Subcutaneous abdominal adipose tissue (tissue), 5 donors: ENCODE results near the gene TMEM39B.
"Not testable (repeated sequence)": the region's sequence is repeated elsewhere in the genome, so short reads cannot be mapped to it uniquely, and the experiment has no call there.

Experiments
- H3K27ac ChIP-seq: one replicate; pipeline ENCODE4 v1.7.0; 2013; ENCODE audit warnings: low read depth, mild to moderate bottlenecking, inconsistent platforms, low read length, moderate library complexity
- H3K27me3 ChIP-seq, 5 donors: one replicate each; pipeline ENCODE4 v1.7.0; 2013; ENCODE audit warnings: low read length in 5 of 5, inconsistent platforms in 1 of 5; ENCODE audit not compliant: control insufficient read depth in 5 of 5, insufficient read depth in 4 of 5
- H3K36me3 ChIP-seq, 5 donors: one replicate each; pipeline ENCODE4 v1.7.0; 2013; ENCODE audit warnings: low read length in 5 of 5; ENCODE audit not compliant: control insufficient read depth in 5 of 5, insufficient read depth in 5 of 5
- H3K4me1 ChIP-seq, 5 donors: one replicate each; pipeline ENCODE4 v1.7.0; 2013; ENCODE audit warnings: low read length in 5 of 5, mild to moderate bottlenecking in 3 of 5, moderate library complexity in 1 of 5; ENCODE audit not compliant: control insufficient read depth in 5 of 5, insufficient read depth in 5 of 5
- H3K4me3 ChIP-seq, 5 donors: one replicate each; pipeline ENCODE4 v1.7.0; 2013; ENCODE audit warnings: low read length in 5 of 5, low read depth in 1 of 5
- H3K9ac ChIP-seq, 5 donors: one replicate each; pipeline ENCODE4 v1.7.0; 2013; ENCODE audit warnings: low read length in 5 of 5, mild to moderate bottlenecking in 4 of 5, moderate library complexity in 3 of 5
- H3K9me3 ChIP-seq, 5 donors: one replicate each; pipeline ENCODE4 v1.7.0; 2013; ENCODE audit warnings: low read length in 5 of 5; ENCODE audit not compliant: control insufficient read depth in 5 of 5
- donor health status: healthy.
- donor health status: healthy.
- donor health status: healthy.
- donor health status: healthy.
- donor health status: healthy.

TMEM39B gene

DNA sequence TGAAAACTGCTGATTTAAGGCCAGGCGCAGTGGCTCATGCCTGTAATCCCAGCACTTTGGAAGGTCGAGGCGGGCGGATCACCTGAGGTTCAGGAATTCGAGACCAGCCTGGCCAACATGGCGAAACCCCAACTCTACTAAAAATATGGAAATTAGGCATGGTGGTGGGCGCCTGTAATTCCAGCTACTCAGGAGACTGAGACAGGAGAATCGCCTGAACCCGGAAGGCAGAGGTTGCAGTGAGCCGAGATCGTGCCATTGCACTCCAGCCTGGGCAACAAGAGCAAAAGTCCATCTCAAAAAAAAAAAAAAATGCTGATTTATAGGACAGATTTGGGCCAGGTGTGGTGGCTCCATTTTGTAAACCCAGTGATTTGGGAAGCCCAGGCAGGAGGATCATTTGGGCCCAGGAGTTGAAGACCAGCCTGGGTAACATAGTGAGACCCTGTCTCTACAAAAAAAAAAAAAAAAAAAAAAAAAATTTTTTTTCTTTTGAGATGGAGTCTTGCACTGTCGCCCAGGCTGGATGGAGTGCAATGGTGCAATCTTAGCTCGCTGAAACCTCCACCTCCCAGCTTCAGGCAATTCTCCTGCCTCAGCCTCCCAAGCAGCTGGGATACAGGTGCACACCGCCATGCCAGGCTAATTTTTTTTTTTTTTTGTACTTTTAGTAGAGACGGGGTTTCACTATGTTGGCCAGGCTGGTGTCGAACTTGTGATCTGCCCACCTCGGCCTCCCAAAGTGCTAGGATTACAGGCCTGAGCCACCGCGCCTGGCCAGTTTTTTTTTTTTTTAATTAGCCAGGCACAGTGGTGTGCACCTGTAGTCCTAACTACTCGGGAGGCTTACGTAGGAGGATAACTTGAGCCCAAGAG is 6.9 kb upstream of the TMEM39B start:
- not testable (repeated sequence) for H3K27me3 ChIP-seq, H3K4me3 ChIP-seq, H3K9ac ChIP-seq, H3K9me3 ChIP-seq, H3K27ac ChIP-seq
- Histone ChIP-seq H3K4me1 (peaks cover 0 to 29% (median 23%) of the 10 kb centered on the region in 5 donors), H3K36me3 (peaks cover 6 to 16% (median 13%) of the 10 kb centered on the region in 5 donors)

DNA sequence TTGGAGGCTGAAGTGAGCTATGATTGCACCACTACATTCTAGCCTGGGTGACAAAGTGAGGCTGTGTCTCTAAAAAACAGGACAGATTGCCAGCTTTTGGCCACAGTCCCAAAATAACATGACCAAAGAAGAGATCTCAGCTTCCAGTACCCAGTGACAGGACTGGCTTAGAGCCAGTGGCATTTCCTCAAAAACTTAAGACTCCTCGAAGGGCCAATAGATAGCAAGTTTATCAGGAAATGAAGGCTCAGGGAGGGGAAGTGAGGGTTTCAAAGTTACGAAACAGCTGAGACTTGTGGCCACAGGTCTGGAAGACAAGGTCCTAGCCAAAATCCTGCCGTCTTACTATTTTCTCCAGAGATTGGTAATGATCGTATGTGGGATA is 6.3 kb upstream of the TMEM39B start:
- no peak overlapping the region for H3K27ac ChIP-seq
- H3K9me3 ChIP-seq = no peaks in the 10 kb centered on the region
- peaks cover 0 to 29% (median 23%) of the 10 kb centered on the region in 5 donors for H3K4me1 ChIP-seq
- H3K36me3 ChIP-seq = peaks cover under 1 to 10% (median 7%) of the 10 kb centered on the region in 5 donors
- H3K9ac ChIP-seq = no peak overlapping the region
- no peaks in the 10 kb centered on the region for H3K27me3 ChIP-seq
- no peak overlapping the region for H3K4me3 ChIP-seq

DNA sequence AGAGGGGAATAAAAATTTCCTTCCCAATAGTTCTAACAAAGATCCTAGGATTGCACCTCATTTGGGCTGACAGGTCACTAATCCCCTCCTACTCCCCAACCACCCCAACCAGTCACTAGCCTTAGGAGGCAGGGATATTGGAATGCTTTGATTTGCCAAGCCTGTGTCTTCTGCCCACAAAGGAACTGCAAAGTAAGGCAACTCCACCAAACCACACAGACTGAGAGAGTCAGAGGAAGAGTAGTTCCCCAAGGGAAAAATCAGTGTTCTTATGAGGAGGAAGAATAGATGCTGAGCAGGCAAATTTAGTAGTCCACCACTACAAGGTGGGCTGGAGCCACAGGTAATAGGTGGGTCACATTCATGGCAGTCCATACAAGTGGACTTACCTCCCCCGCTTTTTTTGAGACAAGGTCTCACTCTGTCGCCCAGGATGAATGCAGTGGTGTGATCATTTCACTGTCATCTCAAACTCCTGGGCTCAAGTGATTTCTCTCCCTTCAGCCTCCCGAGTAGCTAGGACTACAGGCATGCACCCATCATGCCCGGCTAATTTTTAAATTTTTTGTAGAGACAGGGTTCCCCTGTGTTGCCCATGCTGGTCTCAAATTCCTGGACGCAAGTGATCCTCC is 3.7 kb upstream of the TMEM39B start:
- Histone ChIP-seq H3K9ac (no peak overlapping the region), H3K27ac (no peak overlapping the region), H3K4me3 (no peak overlapping the region), H3K9me3 (no peaks in the 10 kb centered on the region), H3K27me3 (no peaks in the 10 kb centered on the region), H3K36me3 (no peaks in the 10 kb centered on the region), H3K4me1 (peaks cover 3 to 45% (median 34%) of the 10 kb centered on the region in 5 donors)

- H3K9ac ChIP-seq = peak overlapping the region in 3 of 5 donors; percentile 73 to 80 (median 77)
- H3K4me3 ChIP-seq = peak overlapping the region; percentile 82 to 97 (median 88)
Observed at GRCh38 chr1:32071758-32072621, 749 bp upstream of the TMEM39B start.

GRCh38 chr1:32073299-32074229 is 825 bp downstream of the TMEM39B start:
- H3K4me3 ChIP-seq = peak overlapping the region; percentile 82 to 97 (median 88)
- H3K9ac ChIP-seq = peak overlapping the region; percentile 38 to 80 (median 66)
- H3K27ac ChIP-seq = peak overlapping the region; percentile 89
- peaks cover 0 to 34% (median 32%) of the 10 kb centered on the region in 5 donors for H3K36me3 ChIP-seq
- no peaks in the 10 kb centered on the region for H3K27me3 ChIP-seq
- H3K9me3 ChIP-seq = no peaks in the 10 kb centered on the region
- peaks cover 3 to 32% (median 23%) of the 10 kb centered on the region in 5 donors for H3K4me1 ChIP-seq

More at GRCh38 chr1:32071758-32072621, 749 bp upstream of the TMEM39B start:
- Histone ChIP-seq H3K4me1 (peaks cover 3 to 37% (median 25%) of the 10 kb centered on the region in 5 donors), H3K9me3 (no peaks in the 10 kb centered on the region), H3K27me3 (no peaks in the 10 kb centered on the region), H3K27ac (peak overlapping the region; percentile 89), H3K36me3 (peaks cover 0 to 19% (median 17%) of the 10 kb centered on the region in 5 donors)

DNA sequence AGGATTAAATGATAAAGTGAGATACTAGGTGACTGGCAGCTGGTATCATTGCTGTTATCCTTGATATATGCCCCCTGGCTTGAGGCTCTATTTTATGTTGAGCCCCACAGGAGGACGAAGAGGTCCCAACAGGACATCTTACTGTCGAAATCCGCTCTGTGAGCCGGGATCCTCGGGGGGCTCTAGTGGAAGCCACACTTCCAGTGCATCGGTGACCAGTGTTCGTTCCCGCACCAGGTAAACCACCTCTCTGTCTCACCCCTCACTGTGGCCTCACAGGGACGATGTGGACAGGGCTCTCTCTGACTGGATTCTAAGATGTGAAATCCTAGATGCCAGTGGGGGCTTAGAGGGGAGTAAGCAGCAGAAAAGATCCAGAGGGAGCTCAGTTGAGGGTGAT is 2.1 kb downstream of the TMEM39B start:
- H3K27ac ChIP-seq = no peak overlapping the region
- no peak overlapping the region for H3K4me3 ChIP-seq
- peaks cover 0 to 38% (median 33%) of the 10 kb centered on the region in 5 donors for H3K36me3 ChIP-seq
- H3K4me1 ChIP-seq = peaks cover 3 to 24% (median 19%) of the 10 kb centered on the region in 5 donors
- no peaks in the 10 kb centered on the region for H3K27me3 ChIP-seq
- H3K9me3 ChIP-seq = no peaks in the 10 kb centered on the region
- no peak overlapping the region for H3K9ac ChIP-seq

DNA sequence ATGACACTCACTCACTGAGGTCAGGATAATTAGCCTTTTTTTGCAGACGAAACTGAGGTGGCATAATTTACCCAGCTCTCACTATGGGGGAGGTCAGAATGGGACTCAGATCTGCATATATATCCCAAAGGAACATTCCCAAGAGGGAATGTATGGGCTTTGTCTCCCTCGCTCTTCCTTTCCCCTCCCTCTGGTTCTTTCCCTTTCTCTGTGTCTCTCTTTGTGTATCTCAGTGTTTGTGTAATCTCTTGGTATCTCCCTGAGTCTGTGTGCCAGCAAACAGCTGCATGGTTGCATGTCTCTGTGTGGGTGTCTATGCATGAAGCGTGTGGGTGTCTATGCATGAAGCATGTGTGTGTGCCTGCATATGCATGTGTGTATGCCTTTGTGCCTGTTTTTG is 4.7 kb downstream of the TMEM39B start:
- peaks cover 4 to 45% (median 37%) of the 10 kb centered on the region in 5 donors for H3K36me3 ChIP-seq
- no peaks in the 10 kb centered on the region for H3K27me3 ChIP-seq
- peaks cover 2 to 14% (median 11%) of the 10 kb centered on the region in 5 donors for H3K4me1 ChIP-seq
- H3K27ac ChIP-seq = no peak overlapping the region
- H3K9ac ChIP-seq = no peak overlapping the region
- no peak overlapping the region for H3K4me3 ChIP-seq
- no peaks in the 10 kb centered on the region for H3K9me3 ChIP-seq

- Histone ChIP-seq H3K4me3 (no peak overlapping the region), H3K9ac (no peak overlapping the region), H3K36me3 (peaks cover 4 to 44% (median 30%) of the 10 kb centered on the region in 5 donors), H3K27me3 (no peaks in the 10 kb centered on the region), H3K27ac (no peak overlapping the region), H3K4me1 (peaks cover 0 to 3% (median 0%) of the 10 kb centered on the region in 5 donors), H3K9me3 (no peaks in the 10 kb centered on the region)
Observed at GRCh38 chr1:32082022-32082421, 9.3 kb downstream of the TMEM39B start.

GRCh38 chr1:32086381-32086780 is 13.6 kb downstream of the TMEM39B start:
- not testable (repeated sequence) for H3K27me3 ChIP-seq, H3K4me1 ChIP-seq, H3K4me3 ChIP-seq, H3K9me3 ChIP-seq, H3K9ac ChIP-seq, H3K27ac ChIP-seq
- H3K36me3 ChIP-seq = peaks cover 4 to 48% (median 22%) of the 10 kb centered on the region in 5 donors
